ENCODE data around the gene RSPH6A. TPM values are rescaled to one million over a fixed set of nuclear protein-coding genes. Genes with fewer than 3 reads are reported as not detected.

The RSPH6A gene
- total RNA-seq, 4 donors from 2014 or later, result 1.1 TPM; not detected in 3

DNA sequence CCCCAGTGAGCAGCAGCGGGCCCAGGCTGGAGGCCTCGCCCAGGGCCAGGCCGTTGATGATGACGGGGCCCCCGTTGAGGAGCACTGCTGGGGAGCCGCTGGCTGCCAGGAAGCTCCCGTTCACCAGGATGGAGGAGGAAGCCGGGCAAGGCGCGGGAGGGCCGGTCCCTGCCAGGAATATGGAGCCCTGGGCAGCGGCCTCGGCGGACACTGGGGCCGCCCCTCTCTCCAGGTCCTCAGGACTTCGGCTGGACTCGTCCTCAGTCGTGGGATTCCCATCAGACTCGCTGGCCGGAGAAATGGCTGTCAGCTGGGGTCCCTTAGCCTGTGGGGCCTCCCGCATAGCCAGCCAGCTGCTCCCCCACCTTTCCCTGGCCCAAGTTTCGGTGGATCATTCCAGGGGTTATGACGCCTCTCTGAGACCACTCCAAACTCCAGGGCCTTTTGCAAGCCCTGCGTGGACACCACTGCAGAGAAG, 48.2 kb downstream of the RSPH6A start:
- Histone ChIP-seq H3K27ac (peak overlapping the region; percentile 86 to 98 (median 94)), H3K4me3 (peak overlapping the region; percentile 64 to 86 (median 80)), H3K9me3 (no peaks in the 10 kb centered on the region), H3K36me3 (no peaks in the 10 kb centered on the region), H3K4me1 (peaks cover 19 to 53% (median 41%) of the 10 kb centered on the region in 4 donors), H3K27me3 (no peaks in the 10 kb centered on the region)
- intact Hi-C loops (cut with DNase I; ENCODE audit: low total_unique reads), result loop anchor here (10.0 kb wide), 1 partner anchor 52 kb away; no protein-coding TSS in a partner anchor
- TF ChIP-seq EP300 (IDR thresholded peaks at IDR 0.05; ENCODE audit: low read depth) (no peak), POLR2A (IDR thresholded peaks at IDR 0.05) (no peak), POLR2AphosphoS5 (IDR thresholded peaks at IDR 0.05) (no peak)
- TF ChIP-seq, protein P1, sequence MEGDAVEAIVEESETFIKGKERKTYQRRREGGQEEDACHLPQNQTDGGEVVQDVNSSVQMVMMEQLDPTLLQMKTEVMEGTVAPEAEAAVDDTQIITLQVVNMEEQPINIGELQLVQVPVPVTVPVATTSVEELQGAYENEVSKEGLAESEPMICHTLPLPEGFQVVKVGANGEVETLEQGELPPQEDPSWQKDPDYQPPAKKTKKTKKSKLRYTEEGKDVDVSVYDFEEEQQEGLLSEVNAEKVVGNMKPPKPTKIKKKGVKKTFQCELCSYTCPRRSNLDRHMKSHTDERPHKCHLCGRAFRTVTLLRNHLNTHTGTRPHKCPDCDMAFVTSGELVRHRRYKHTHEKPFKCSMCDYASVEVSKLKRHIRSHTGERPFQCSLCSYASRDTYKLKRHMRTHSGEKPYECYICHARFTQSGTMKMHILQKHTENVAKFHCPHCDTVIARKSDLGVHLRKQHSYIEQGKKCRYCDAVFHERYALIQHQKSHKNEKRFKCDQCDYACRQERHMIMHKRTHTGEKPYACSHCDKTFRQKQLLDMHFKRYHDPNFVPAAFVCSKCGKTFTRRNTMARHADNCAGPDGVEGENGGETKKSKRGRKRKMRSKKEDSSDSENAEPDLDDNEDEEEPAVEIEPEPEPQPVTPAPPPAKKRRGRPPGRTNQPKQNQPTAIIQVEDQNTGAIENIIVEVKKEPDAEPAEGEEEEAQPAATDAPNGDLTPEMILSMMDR (IDR thresholded peaks at IDR 0.05), result no peak
- WGBS, 2 donors (ENCODE audit: low coverage in 1 of 2), result 29% methylated on average over 13 of the region's 24 CpGs; no CpG with 5 or more reads in 1 of the 2 donors
- DNase-seq, result no peak
- in situ Hi-C loops (cut with MboI; ENCODE audit: low pct_ligation_motif_present in 1 of 4, low pct_unique_long_range_greater_than_20kb in 1 of 4, low sequenced_read_pairs in 3 of 4), result no loop called here

- H3K9me3 ChIP-seq, result no peaks in the 10 kb centered on the region
- no peaks in the 10 kb centered on the region for H3K27me3 ChIP-seq
- intact Hi-C loops (cut with DNase I; ENCODE audit: low total_unique reads), result loop anchor here (10.0 kb wide), 1 partner anchor 52 kb away; no protein-coding TSS in a partner anchor
- 66% methylated on average over 6 of the region's 17 CpGs; no CpG with 5 or more reads in 1 of the 2 donors for WGBS, 2 donors (ENCODE audit: low coverage in 1 of 2)
- peak overlapping the region; percentile 86 to 98 (median 94) for H3K27ac ChIP-seq
- H3K4me3 ChIP-seq, result peak overlapping the region; percentile 64 to 86 (median 80)
- H3K36me3 ChIP-seq, result no peaks in the 10 kb centered on the region
- DNase-seq, result no peak
- TF ChIP-seq EP300 (IDR thresholded peaks at IDR 0.05; ENCODE audit: low read depth), result no peak
- TF ChIP-seq, protein P1 (IDR thresholded peaks at IDR 0.05), result no peak
- no peak for TF ChIP-seq POLR2A (IDR thresholded peaks at IDR 0.05)
- no peak for TF ChIP-seq POLR2AphosphoS5 (IDR thresholded peaks at IDR 0.05)
- peaks cover 19 to 50% (median 37%) of the 10 kb centered on the region in 4 donors for H3K4me1 ChIP-seq
- in situ Hi-C loops (cut with MboI; ENCODE audit: low pct_ligation_motif_present in 1 of 4, low pct_unique_long_range_greater_than_20kb in 1 of 4, low sequenced_read_pairs in 3 of 4), result no loop called here
Measured at GRCh38 chr19:45766296-45766868, 48.7 kb downstream of the RSPH6A start.

DNA sequence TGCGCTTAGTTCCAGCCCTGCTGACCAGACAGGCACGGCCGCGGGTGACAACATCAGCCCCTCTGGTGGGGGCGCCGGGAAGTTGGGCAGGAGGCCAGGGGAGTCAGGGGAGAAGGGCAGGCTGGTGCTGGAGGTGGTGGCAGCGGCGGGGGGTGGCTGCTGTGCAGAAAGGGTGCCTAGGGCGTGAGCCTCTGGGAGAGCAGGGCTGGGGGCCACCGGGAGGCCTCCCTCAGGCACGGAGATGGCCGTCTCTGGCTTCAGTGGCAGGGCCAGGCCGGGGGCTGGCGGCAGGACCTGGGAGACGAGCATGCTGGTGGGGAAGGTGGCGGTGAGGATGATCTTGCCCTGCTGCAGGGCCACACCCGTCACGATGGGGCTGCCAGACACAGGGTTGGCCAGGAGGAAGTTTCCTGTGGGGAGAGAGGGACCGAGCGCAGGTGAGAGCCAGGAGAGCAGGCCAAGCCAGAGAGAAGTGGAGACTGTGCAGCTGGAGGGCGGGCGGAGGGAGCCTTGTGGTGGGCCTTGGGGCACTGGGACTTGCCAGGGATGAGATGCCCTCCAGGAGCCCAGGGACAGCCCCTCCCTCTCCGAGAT, 49.3 kb downstream of the RSPH6A start:
- WGBS, 2 donors (ENCODE audit: low coverage in 1 of 2), result 77 to 93% methylated on average over 3 to 22 of the region's 23 CpGs
- intact Hi-C loops (cut with DNase I; ENCODE audit: low total_unique reads), result loop anchor here (10.0 kb wide), 1 partner anchor 51 kb away; no protein-coding TSS in a partner anchor

More for the DNA sequence above, 49.3 kb downstream of the RSPH6A start:
- H3K9me3 ChIP-seq, result no peaks in the 10 kb centered on the region
- H3K27me3 ChIP-seq, result no peaks in the 10 kb centered on the region
- in situ Hi-C loops (cut with MboI; ENCODE audit: low pct_ligation_motif_present in 1 of 4, low pct_unique_long_range_greater_than_20kb in 1 of 4, low sequenced_read_pairs in 3 of 4), result no loop called here
- no peaks in the 10 kb centered on the region for H3K36me3 ChIP-seq
- DNase-seq, result no peak
- H3K4me3 ChIP-seq, result no peak overlapping the region
- TF ChIP-seq POLR2AphosphoS5 (IDR thresholded peaks at IDR 0.05) (no peak), POLR2A (IDR thresholded peaks at IDR 0.05) (no peak), EP300 (IDR thresholded peaks at IDR 0.05; ENCODE audit: low read depth) (no peak)
- TF ChIP-seq, protein P1 (IDR thresholded peaks at IDR 0.05), result no peak
- H3K27ac ChIP-seq, result peak overlapping the region; percentile 86 to 98 (median 94)
- peaks cover 19 to 44% (median 31%) of the 10 kb centered on the region in 4 donors for H3K4me1 ChIP-seq
